Measurements from ENCODE around the gene ANXA2.

ANXA2 gene

GRCh38 chr15:60316961-60317360 is 80.8 kb downstream of the ANXA2 start:
- Histone ChIP-seq H3K9ac (ENCODE audit: low read depth, low read length) (no peak overlapping the region), H3K36me3 (ENCODE audit: insufficient read depth, low read length) (no peaks in the 10 kb centered on the region), H3K9me3 (ENCODE audit: insufficient read depth, low read depth, low read length) (no peaks in the 10 kb centered on the region), H3K27me3 (ENCODE audit: insufficient read depth, low read length) (no peaks in the 10 kb centered on the region), H3K27ac (ENCODE audit: low read depth, low read length) (no peak overlapping the region), H3K4me3 (ENCODE audit: low read length) (no peak overlapping the region), H3K4me1 (ENCODE audit: insufficient read depth, low read length) (no peaks in the 10 kb centered on the region)
- 91% methylated on average over 4 of the region's 4 CpGs for WGBS

DNA sequence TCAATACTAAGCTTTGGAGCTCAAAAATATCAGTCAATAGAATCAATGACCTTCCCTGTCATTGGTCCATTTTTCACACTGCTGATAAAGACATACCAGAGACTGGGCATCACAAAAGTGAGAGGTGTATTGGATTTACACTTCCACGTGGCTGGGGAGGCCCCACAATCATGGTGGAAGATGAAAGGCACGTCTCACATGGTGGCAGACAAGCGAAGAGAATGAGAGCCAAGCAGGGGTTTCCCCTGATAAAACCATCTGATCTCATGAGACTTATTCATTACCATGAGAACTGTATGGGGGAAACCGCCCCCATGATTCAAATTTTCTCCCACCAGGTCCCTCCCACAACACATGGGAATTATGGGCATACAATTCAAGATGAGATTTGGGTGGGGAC is 81.9 kb downstream of the ANXA2 start:
- Histone ChIP-seq H3K36me3 (ENCODE audit: insufficient read depth, low read length) (no peaks in the 10 kb centered on the region), H3K9me3 (ENCODE audit: insufficient read depth, low read depth, low read length) (no peaks in the 10 kb centered on the region), H3K4me3 (ENCODE audit: low read length) (no peak overlapping the region), H3K27ac (ENCODE audit: low read depth, low read length) (no peak overlapping the region), H3K9ac (ENCODE audit: low read depth, low read length) (no peak overlapping the region), H3K4me1 (ENCODE audit: insufficient read depth, low read length) (no peaks in the 10 kb centered on the region), H3K27me3 (ENCODE audit: insufficient read depth, low read length) (no peaks in the 10 kb centered on the region)
- 72% methylated on average over 4 of the region's 4 CpGs for WGBS

GRCh38 chr15:60313906-60314305 is 83.9 kb downstream of the ANXA2 start:
- Histone ChIP-seq H3K27me3 (ENCODE audit: insufficient read depth, low read length) (no peaks in the 10 kb centered on the region), H3K9me3 (ENCODE audit: insufficient read depth, low read depth, low read length) (no peaks in the 10 kb centered on the region), H3K36me3 (ENCODE audit: insufficient read depth, low read length) (no peaks in the 10 kb centered on the region), H3K27ac (ENCODE audit: low read depth, low read length) (no peak overlapping the region), H3K9ac (ENCODE audit: low read depth, low read length) (no peak overlapping the region), H3K4me3 (ENCODE audit: low read length) (no peak overlapping the region), H3K4me1 (ENCODE audit: insufficient read depth, low read length) (no peaks in the 10 kb centered on the region)
- 85% methylated on average over 3 of the region's 4 CpGs for WGBS

DNA sequence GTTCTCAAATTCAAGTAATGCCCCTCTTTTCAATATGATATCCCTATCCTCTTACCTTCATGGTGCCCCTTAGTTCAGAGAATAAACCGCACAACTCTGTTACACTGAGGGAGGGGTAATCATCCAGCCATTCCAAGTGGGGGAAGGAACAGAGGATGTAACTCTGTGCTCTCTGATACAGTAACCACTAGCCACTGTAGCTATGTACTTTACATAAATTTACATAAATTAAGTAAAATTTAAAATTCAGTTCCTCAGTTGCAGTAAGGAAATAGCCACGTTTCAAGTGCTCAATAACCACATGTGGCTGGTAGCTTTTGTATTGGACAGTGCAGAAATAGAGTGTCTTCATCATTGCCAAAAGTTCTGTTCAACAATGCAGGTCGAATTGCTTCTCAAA is 90.8 kb downstream of the ANXA2 start:
- Histone ChIP-seq H3K36me3 (ENCODE audit: insufficient read depth, low read length) (no peaks in the 10 kb centered on the region), H3K27me3 (ENCODE audit: insufficient read depth, low read length) (no peaks in the 10 kb centered on the region), H3K9me3 (ENCODE audit: insufficient read depth, low read depth, low read length) (peaks cover 4% of the 10 kb centered on the region; the same call in 1 of the 2 replicates), H3K4me1 (ENCODE audit: insufficient read depth, low read length) (no peaks in the 10 kb centered on the region), H3K27ac (ENCODE audit: low read depth, low read length) (no peak overlapping the region), H3K4me3 (ENCODE audit: low read length) (no peak overlapping the region), H3K9ac (ENCODE audit: low read depth, low read length) (no peak overlapping the region)
- WGBS: 90% methylated on average over 3 of the region's 3 CpGs

DNA sequence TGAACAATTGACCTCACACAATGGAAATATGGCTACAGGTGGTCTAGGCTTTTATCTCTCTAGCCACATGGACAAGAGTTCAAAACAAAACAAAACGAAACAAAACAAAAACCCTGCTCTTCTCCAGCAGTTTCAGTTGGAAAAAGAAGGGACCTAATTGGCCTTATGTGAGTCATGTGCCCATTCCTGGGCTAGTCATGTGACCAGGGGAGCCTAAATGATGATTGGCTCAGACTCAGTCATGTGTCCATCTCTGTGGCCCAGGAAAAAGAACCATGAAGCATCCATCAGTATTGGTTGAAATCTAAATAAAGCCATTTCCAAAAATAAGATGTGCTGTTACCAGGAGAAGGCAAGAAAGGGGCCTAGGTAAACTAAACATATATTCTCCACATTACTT is 96.8 kb downstream of the ANXA2 start:
- peaks cover 6% of the 10 kb centered on the region; the same call in 1 of the 2 replicates for H3K9me3 ChIP-seq (ENCODE audit: insufficient read depth, low read depth, low read length)
- 92% methylated on average over 1 of the region's 1 CpG for WGBS
- H3K27ac ChIP-seq (ENCODE audit: low read depth, low read length): no peak overlapping the region
- no peak overlapping the region for H3K4me3 ChIP-seq (ENCODE audit: low read length)
- no peak overlapping the region for H3K9ac ChIP-seq (ENCODE audit: low read depth, low read length)
- no peaks in the 10 kb centered on the region for H3K27me3 ChIP-seq (ENCODE audit: insufficient read depth, low read length)
- no peaks in the 10 kb centered on the region for H3K36me3 ChIP-seq (ENCODE audit: insufficient read depth, low read length)
- H3K4me1 ChIP-seq (ENCODE audit: insufficient read depth, low read length): no peaks in the 10 kb centered on the region

- H3K36me3 ChIP-seq (ENCODE audit: insufficient read depth, low read length): no peaks in the 10 kb centered on the region
- 0 out of 2 replicates have a peak, but pooled peaks cover 12% of the 10 kb centered on the region for H3K9me3 ChIP-seq (ENCODE audit: insufficient read depth, low read depth, low read length)
- whole genome bisulfite sequencing: 80% methylated on average over 18 of the region's 18 CpGs
- no peak overlapping the region for H3K4me3 ChIP-seq (ENCODE audit: low read length)
- H3K27me3 ChIP-seq (ENCODE audit: insufficient read depth, low read length): no peaks in the 10 kb centered on the region
- no peak overlapping the region for H3K27ac ChIP-seq (ENCODE audit: low read depth, low read length)
- H3K4me1 ChIP-seq (ENCODE audit: insufficient read depth, low read length): no peaks in the 10 kb centered on the region
- no peak overlapping the region for H3K9ac ChIP-seq (ENCODE audit: low read depth, low read length)
These were observed 98.2 kb downstream of the ANXA2 start for GRCh38 chr15:60299452-60300047.

All from HUES64 (cell line).